Stimulated activated memory B cell treated with anti-CD40 and anti-IgM and Interleukin-4, amounts not matched to agents 10 μg/mL and 1 μg/mL and 100 μg/mL, for 72 hours (primary cell): ENCODE measurements around the gene C1orf52.
A peak's percentile ranks its signal among the peaks of the same experiment; 100 is the strongest.

ENCODE experiments used
- ATAC-seq: fragments of 150-1000 bp; cut with Tn5 transposase; 2 replicates; pipeline ENCODE4 v1.10.0; 2021
- H3K27ac Mint-ChIP-seq: one replicate; pipeline ENCODE4 v1.8.0; 2022; ENCODE audit warnings: mild to moderate bottlenecking, mixed read lengths
- H3K27me3 Mint-ChIP-seq: one replicate; pipeline ENCODE4 v1.8.0; 2022; ENCODE audit warnings: mixed read lengths
- H3K36me3 Mint-ChIP-seq: one replicate; pipeline ENCODE4 v1.8.0; 2022; ENCODE audit warnings: mixed read lengths
- H3K4me1 Mint-ChIP-seq: one replicate; pipeline ENCODE4 v1.8.0; 2022; ENCODE audit warnings: mixed read lengths
- H3K4me3 Mint-ChIP-seq: one replicate; pipeline ENCODE4 v1.8.0; 2022; ENCODE audit warnings: mild to moderate bottlenecking, moderate library complexity, mixed read lengths
- H3K9me3 Mint-ChIP-seq: one replicate; pipeline ENCODE4 v1.8.0; 2022; ENCODE audit warnings: mixed read lengths

The C1orf52 gene

DNA sequence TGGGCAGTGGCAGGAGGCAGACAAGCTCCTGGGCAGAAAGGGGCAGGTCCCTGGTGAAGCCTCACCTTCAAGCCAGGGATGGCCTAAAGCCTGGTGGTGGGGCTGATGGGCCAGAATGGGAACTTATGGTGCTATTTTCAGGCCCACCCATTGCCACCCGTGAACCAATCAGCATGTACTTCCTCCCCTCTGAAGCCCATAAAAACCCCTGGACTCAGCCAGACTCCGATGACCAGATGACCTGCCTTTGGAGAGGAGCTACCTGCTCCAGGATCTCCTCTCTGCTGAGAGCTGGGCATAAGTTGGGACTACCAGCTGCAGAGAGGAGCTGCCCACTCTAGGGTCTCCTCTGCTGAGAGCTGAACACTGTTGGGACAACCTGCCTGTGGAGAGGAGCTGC is 24.7 kb upstream of the C1orf52 start:
- ATAC-seq = no peak
- no peaks in the 10 kb centered on the region for H3K27me3 Mint-ChIP-seq
- H3K4me1 Mint-ChIP-seq = peaks cover 10% of the 10 kb centered on the region
- H3K9me3 Mint-ChIP-seq = no peaks in the 10 kb centered on the region
- H3K4me3 Mint-ChIP-seq = no peak overlapping the region
- H3K27ac Mint-ChIP-seq = no peak overlapping the region
- H3K36me3 Mint-ChIP-seq = peaks cover 7% of the 10 kb centered on the region

GRCh38 chr1:85283475-85284199 is 24.2 kb upstream of the C1orf52 start:
- no peaks in the 10 kb centered on the region for H3K27me3 Mint-ChIP-seq
- peaks cover 7% of the 10 kb centered on the region for H3K36me3 Mint-ChIP-seq
- no peaks in the 10 kb centered on the region for H3K9me3 Mint-ChIP-seq
- H3K27ac Mint-ChIP-seq = no peak overlapping the region
- H3K4me1 Mint-ChIP-seq = peaks cover 15% of the 10 kb centered on the region
- no peak overlapping the region for H3K4me3 Mint-ChIP-seq
- no peak for ATAC-seq

DNA sequence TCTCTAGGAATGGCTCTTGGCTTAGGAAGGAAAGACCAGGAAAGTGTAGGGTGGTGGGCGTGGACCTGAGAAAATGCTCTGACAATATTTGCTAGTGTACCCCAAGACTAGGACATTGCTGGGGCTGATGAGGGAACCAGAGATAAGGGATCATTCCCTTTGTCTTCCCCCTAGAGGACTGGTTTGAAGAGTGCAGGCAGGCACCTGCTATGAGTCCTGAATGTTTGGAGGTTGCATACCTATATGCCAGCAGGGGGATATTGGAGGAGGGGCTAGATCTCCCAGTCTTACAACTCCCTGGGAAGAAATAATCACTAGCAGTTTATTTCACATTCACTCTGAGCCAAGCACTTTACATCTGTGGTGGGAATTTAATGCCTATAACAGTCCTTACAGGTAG is 23.0 kb upstream of the C1orf52 start:
- H3K4me1 Mint-ChIP-seq = peaks cover 17% of the 10 kb centered on the region
- H3K27me3 Mint-ChIP-seq = no peaks in the 10 kb centered on the region
- H3K9me3 Mint-ChIP-seq = no peaks in the 10 kb centered on the region
- no peak overlapping the region for H3K4me3 Mint-ChIP-seq
- no peak overlapping the region for H3K27ac Mint-ChIP-seq
- no peak for ATAC-seq
- peaks cover 7% of the 10 kb centered on the region for H3K36me3 Mint-ChIP-seq

- no peaks in the 10 kb centered on the region for H3K9me3 Mint-ChIP-seq
- no peak overlapping the region for H3K27ac Mint-ChIP-seq
- H3K4me1 Mint-ChIP-seq = peaks cover 25% of the 10 kb centered on the region
- peaks cover 7% of the 10 kb centered on the region for H3K36me3 Mint-ChIP-seq
- H3K27me3 Mint-ChIP-seq = no peaks in the 10 kb centered on the region
- no peak for ATAC-seq
- H3K4me3 Mint-ChIP-seq = no peak overlapping the region
Measured at GRCh38 chr1:85280636-85281035, 21.2 kb upstream of the C1orf52 start.

- Mint-ChIP-seq H3K36me3 (peaks cover 1% of the 10 kb centered on the region), H3K4me3 (peak overlapping the region; percentile 44), H3K4me1 (peaks cover 35% of the 10 kb centered on the region), H3K27ac (peak overlapping the region; percentile 63), H3K27me3 (no peaks in the 10 kb centered on the region), H3K9me3 (no peaks in the 10 kb centered on the region)
- no peak for ATAC-seq
Measured at GRCh38 chr1:85279458-85280080, 20.1 kb upstream of the C1orf52 start.

GRCh38 chr1:85278853-85279314 is 19.4 kb upstream of the C1orf52 start:
- Mint-ChIP-seq H3K27me3 (no peaks in the 10 kb centered on the region), H3K4me1 (peaks cover 41% of the 10 kb centered on the region), H3K4me3 (peak overlapping the region; percentile 44), H3K27ac (peak overlapping the region; percentile 63), H3K9me3 (no peaks in the 10 kb centered on the region), H3K36me3 (peaks cover 2% of the 10 kb centered on the region)
- ATAC-seq = no peak

DNA sequence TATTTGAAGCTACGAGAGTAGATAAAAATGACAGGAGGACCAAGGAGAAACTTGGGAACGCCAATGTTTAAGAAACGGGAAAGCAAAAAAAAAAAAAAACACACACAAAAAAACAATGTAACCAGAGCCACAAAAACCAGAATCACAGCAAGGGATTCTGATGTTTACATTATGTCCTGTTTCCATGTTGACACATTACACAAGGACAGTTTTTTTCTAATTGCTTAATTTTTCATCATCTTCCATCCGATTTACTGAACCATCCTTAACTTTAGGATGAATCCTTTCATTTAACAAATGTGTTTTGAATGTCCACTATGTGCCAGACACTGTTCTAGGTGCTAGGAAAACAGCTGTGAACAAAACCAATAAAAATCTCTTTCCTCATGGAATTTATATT is 18.3 kb upstream of the C1orf52 start:
- peaks cover 52% of the 10 kb centered on the region for H3K4me1 Mint-ChIP-seq
- no peak for ATAC-seq
- H3K36me3 Mint-ChIP-seq = peaks cover 13% of the 10 kb centered on the region
- no peak overlapping the region for H3K4me3 Mint-ChIP-seq
- no peaks in the 10 kb centered on the region for H3K9me3 Mint-ChIP-seq
- no peaks in the 10 kb centered on the region for H3K27me3 Mint-ChIP-seq
- H3K27ac Mint-ChIP-seq = no peak overlapping the region

DNA sequence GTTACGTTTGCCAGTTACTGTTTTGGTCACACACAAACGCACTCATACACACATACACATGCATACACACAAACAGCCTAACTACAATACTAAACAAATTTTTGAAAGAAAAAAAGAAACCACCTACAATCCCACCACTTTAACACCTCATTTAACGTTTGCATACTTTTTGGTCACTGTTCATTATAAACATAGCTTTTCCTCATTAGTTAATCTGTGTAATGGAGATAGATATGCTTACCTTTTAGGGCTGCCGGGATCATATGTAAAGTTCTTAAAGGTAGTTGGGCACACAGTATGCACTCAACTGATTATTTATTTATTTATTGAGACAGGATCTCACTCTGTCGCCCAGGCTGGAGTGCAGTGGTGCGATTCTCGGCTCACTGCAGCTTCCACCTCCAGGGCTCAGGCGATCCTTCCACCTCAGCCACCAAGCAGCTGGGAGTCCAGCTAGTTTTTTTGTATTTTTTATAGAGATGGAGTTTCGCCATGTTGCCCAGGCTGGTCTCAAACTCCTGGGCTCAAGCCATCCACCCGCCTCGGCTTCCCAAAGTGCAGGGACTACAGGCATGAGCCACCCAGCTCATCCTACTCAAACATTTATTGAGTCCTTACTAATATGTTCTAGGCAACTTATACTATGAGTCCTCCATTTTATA is 17.6 kb upstream of the C1orf52 start:
- Mint-ChIP-seq H3K27ac (peak overlapping the region; percentile 91), H3K27me3 (no peaks in the 10 kb centered on the region), H3K4me3 (peak overlapping the region; percentile 84), H3K4me1 (peaks cover 56% of the 10 kb centered on the region), H3K36me3 (peaks cover 16% of the 10 kb centered on the region), H3K9me3 (no peaks in the 10 kb centered on the region)
- ATAC-seq = no peak

GRCh38 chr1:85276215-85276977 is 16.9 kb upstream of the C1orf52 start, which contains the start of gene BCL10:
Gene BCL10 (minus strand): TSS chr1:85276632. CDS start chr1:85276352, 280 bp downstream.
- H3K4me1 Mint-ChIP-seq = peaks cover 60% of the 10 kb centered on the region
- H3K27me3 Mint-ChIP-seq = no peaks in the 10 kb centered on the region
- ATAC-seq = peak; percentile 99
- H3K27ac Mint-ChIP-seq = peak within 1 kb of the TSS; percentile 91
- peaks cover 21% of the 10 kb centered on the region for H3K36me3 Mint-ChIP-seq
- no peaks in the 10 kb centered on the region for H3K9me3 Mint-ChIP-seq
- H3K4me3 Mint-ChIP-seq = peak within 1 kb of the TSS; percentile 84

GRCh38 chr1:85275701-85276214 is 16.3 kb upstream of the C1orf52 start:
- Mint-ChIP-seq H3K27ac (peak overlapping the region; percentile 91), H3K27me3 (no peaks in the 10 kb centered on the region), H3K36me3 (peaks cover 27% of the 10 kb centered on the region), H3K4me3 (peak overlapping the region; percentile 84), H3K9me3 (no peaks in the 10 kb centered on the region), H3K4me1 (peaks cover 66% of the 10 kb centered on the region)
- peak; percentile 29 for ATAC-seq

- peak overlapping the region; percentile 91 for H3K27ac Mint-ChIP-seq
Measured at GRCh38 chr1:85274969-85275453, 15.5 kb upstream of the C1orf52 start.

DNA sequence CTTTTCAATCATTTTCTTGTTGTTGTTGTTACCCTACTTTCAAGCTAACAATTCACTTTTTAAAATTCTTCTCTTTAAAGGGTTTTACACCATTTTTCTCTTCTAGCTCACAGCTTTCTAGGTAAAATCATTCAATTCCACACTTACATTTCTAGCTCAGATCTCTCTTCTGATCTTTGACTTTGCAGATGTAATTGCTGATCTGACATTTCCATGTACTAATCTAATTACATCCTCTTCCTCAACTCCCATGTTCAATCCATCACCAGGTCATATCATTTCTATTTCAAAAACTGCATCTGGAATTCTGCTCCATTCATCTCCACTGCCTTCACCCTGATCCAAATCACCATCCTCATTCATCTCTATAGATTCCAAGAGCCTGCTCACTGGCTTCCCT is 13.9 kb upstream of the C1orf52 start:
- peak overlapping the region; percentile 91 for H3K27ac Mint-ChIP-seq
- H3K4me1 Mint-ChIP-seq = peaks cover 62% of the 10 kb centered on the region
- H3K27me3 Mint-ChIP-seq = no peaks in the 10 kb centered on the region
- no peak for ATAC-seq
- H3K9me3 Mint-ChIP-seq = no peaks in the 10 kb centered on the region
- H3K36me3 Mint-ChIP-seq = peaks cover 43% of the 10 kb centered on the region
- H3K4me3 Mint-ChIP-seq = no peak overlapping the region

More at GRCh38 chr1:85274969-85275453, 15.5 kb upstream of the C1orf52 start:
- ATAC-seq = no peak
- peaks cover 66% of the 10 kb centered on the region for H3K4me1 Mint-ChIP-seq
- H3K4me3 Mint-ChIP-seq = peak overlapping the region; percentile 84
- H3K36me3 Mint-ChIP-seq = peaks cover 31% of the 10 kb centered on the region
- H3K9me3 Mint-ChIP-seq = no peaks in the 10 kb centered on the region
- no peaks in the 10 kb centered on the region for H3K27me3 Mint-ChIP-seq

DNA sequence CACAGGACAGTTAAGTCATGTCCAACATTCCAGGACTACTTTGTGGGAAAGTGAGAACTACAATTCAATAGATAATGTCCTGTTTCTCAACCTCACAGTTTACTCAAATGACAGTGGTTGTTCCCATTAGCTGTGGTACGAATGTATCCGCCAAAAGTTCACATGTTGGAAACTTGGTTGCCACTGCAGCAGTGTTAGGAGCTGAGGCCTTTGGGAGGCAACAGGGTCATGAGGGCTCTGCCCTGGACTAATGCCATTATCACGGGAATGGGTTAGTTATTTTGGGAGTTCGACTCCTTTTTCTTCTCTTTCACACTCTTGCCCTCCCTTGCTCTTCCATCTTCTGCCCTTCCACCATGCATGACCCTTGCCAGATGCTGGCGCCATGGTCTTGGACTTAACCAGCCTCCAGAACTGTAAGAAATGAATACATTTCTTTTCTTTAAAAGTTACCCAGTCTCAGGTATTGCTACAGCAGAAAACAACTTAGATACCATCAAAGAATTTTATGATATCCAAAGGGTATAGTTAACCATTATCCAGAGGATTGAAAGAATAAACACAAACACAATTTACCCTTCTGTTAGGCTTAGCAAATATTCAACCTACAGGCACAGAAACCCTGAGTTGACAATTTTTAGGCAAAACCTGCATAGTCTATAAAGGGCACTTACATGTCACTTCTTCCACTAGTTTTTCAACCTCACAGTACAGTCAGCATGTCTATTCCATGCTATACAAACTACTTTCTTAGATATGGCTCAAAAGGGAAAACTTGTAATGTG is 9.5 kb upstream of the C1orf52 start:
- H3K36me3 Mint-ChIP-seq = peaks cover 48% of the 10 kb centered on the region
- H3K4me3 Mint-ChIP-seq = no peak overlapping the region
- ATAC-seq = no peak

DNA sequence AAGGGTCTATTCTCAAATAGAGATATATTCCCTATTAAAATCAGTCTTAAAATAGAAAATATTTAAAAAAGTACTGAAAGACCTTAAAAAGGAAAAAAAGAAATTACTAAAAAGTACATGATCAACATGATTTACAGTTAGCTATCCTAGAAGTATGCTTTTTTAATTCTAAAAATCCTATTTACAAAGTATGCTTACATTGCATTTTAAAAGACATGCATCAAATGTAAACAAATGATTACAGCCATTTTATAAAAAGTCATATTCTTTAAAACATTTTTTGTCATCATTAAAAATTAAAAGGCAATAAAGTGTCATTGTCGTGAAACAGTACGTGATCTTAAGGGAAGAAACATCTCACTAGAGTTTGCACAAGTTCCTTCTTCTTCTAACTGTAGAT is 7.9 kb upstream of the C1orf52 start:
- no peaks in the 10 kb centered on the region for H3K27me3 Mint-ChIP-seq
- no peak overlapping the region for H3K27ac Mint-ChIP-seq
- H3K4me1 Mint-ChIP-seq = peaks cover 23% of the 10 kb centered on the region
- ATAC-seq = no peak
- H3K4me3 Mint-ChIP-seq = no peak overlapping the region
- H3K9me3 Mint-ChIP-seq = no peaks in the 10 kb centered on the region
- peaks cover 46% of the 10 kb centered on the region for H3K36me3 Mint-ChIP-seq

More for the DNA sequence above, 9.5 kb upstream of the C1orf52 start:
- Mint-ChIP-seq H3K9me3 (no peaks in the 10 kb centered on the region), H3K27me3 (no peaks in the 10 kb centered on the region), H3K4me1 (peaks cover 39% of the 10 kb centered on the region), H3K27ac (no peak overlapping the region)
